GM19455 (cell line): ENCODE results near the gene FYTTD1.

Experiments used
- ATAC-seq: cut with Tn5 transposase; IDR thresholded peaks from one replicate; pipeline ENCODE4 v1.9.1; 2021; ENCODE audit not compliant: unreplicated experiment

FYTTD1 gene

GRCh38 chr3:197737319-197737649 is 12.4 kb upstream of the FYTTD1 start:
- ATAC-seq: no peak

DNA sequence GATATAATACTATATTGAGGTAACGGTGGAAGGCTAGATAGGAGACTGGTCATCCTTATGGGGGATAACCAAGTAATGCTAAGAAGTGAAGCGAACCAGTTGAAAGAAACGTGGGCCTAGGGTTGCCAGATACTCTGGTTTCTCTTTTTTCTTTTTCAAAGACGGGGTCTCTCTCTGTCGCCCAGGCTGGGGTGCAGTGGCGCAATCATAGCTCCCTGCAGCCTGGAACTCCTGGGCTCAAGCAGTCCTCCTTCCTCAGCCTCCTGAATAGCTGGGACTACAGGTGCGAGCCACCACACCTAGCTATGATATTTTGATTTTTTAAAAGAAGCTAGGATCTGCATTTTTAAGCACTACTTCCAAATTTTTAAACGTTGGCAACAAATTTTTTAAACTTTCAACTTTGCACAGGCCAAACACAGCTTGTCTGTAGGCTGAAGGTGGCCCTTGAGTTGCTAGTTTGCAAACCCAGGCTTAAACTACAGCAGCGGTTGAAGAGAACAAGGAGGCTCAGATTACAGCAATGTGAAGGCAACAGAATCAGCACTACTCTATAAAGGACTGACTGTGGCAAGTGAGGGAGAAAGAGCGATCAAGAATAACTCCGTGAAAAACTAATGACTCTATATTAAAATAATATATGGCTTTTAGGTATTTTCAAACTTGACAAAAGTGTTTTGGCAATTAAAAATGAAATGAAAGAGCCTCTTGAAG is 11.8 kb upstream of the FYTTD1 start:
- no peak for ATAC-seq

DNA sequence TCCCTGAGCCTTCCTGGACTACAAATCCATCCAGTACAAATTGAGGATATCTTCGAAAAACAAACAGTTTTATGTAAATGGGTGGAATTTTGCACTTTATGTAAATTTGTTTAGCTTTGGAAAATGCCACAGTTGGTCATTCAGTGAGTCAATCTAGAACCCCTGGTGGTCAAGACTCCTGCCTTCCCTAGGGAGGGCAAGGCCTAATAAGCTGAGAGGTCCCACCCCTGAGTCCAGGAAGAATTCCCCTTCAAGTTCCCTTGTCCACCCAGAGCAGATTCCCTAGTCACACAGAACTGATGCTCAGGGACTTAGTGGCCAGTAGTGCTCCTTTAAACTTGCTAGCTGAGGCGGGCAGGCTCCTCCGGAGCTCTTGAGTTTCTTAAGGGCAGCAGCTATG is 6.9 kb upstream of the FYTTD1 start:
- ATAC-seq: no peak

DNA sequence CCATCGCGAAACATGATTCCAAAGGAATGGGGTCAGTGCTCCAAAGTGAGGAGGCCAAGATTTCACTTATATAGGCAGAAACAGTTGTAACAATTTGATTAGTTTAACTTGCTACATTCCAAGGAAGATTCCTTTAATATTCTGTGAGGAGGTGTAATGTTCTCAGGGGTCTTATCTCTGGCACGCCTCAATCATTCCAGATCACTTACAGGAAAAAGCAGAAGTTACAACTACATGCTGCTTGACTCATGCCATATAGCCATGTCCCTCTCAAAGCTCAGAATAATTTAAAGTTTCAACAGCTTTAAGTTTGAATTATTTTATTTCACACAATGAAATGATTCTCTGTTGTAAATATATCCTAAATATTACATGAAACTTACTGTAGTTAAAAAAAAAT is 3.5 kb upstream of the FYTTD1 start:
- ATAC-seq: no peak

DNA sequence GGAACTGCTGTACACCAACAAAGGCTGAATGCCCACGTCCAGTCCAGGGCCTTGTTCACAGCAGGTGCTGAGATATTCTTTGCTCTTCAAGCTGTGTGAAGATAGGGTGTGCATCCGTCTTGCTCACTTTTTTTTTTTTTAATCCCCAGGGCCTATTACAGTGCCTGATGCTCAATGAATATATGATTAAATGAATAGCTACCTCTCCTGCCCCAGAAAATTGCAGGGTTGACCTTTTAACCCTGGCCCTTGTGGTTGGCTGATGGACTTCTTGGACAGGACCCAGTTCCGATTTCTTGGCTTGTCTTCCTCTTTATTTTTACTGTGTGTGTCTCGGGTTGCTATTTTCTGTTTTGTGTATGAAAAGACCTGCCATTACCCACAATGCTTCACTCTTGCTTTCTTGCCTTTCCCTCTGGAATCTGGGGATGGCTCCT is 2.9 kb upstream of the FYTTD1 start:
- ATAC-seq: no peak

- no peak for ATAC-seq
Observed at GRCh38 chr3:197748597-197749314, 927 bp upstream of the FYTTD1 start.

DNA sequence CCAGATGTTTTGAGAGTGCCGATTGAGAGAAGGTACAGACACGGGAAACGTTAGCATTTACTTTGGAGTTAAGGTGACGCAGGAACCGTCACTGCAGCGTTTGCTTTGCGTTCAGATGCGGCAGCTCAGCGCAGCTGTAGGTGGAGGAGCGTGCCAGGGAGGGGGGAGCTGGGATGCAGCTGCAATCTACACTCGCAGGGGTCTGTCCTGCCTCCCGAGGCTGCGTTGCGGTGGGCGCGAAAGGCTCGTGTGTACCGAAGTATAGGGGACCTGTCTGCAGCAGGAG is 425 bp upstream of the FYTTD1 start:
- ATAC-seq: peak; percentile 33

DNA sequence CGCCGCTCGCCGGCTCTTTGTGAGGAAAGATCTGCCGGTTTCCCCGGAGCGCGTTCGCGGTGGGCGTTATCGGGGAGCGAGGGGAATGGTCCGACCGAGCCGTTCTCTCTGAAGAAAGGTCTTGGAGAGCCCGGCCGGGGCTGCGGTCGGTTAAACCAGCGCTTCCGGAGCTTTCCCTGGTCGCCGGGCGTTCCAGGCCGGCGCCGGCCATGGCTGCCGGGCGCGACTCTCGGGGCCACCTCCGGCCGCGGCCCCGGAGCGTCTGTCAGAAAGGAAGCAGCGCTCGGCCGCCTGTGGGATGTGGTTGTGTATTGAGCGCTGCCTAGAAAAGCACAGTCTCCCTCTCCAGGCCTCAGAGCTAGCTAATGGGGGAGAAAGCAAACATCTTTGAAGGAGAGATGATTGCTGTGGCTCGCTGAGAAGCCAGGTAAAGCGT is 731 bp downstream of the FYTTD1 start:
- peak; percentile 43 for ATAC-seq

DNA sequence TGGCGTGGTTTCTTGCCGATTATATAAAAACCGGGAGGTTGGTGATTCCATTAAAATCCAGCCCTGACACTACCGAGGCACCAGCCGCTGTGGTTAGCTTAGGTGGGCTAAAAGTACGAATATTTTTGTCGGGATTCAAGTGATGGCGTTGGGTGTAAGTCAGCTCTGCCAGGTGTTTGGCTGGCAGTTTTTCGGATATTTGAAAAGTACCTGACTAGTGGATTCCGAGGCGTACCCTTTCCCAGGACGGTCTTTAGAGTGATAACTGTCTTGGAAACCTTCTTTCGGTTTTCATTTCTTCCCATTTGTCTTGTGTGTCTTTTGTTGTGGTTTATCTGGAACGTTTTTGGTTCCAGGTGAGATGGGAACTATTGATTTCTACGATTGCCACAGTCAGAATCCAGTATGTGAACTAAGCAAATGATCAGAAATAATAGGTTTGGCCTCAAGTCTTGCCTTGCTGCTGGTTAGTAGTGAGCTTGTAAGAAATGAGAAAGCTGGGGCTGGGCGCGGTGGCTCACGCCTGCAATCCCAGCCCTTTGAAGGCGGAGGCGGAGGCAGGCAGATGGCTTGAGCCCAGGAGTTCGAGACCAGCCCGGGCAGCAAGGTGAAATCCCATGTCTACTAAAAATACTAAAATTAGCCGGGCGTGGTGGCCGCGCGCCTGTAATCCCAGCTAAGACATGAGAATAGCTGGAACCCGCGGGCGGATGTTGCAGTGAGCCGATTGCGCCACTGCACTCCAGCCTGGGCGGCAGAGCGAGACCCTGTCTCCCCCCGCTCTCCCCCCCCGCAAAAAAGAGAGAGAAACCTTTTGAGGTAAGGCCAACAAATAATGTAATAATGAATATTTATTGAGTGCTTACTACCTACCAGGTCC is 1.4 kb downstream of the FYTTD1 start:
- ATAC-seq: no peak

GRCh38 chr3:197752107-197752506 is 2.4 kb downstream of the FYTTD1 start:
- no peak for ATAC-seq

GRCh38 chr3:197753263-197753662 is 3.6 kb downstream of the FYTTD1 start:
- ATAC-seq: no peak

- no peak for ATAC-seq
Observed at GRCh38 chr3:197756704-197757103, 7.0 kb downstream of the FYTTD1 start.

DNA sequence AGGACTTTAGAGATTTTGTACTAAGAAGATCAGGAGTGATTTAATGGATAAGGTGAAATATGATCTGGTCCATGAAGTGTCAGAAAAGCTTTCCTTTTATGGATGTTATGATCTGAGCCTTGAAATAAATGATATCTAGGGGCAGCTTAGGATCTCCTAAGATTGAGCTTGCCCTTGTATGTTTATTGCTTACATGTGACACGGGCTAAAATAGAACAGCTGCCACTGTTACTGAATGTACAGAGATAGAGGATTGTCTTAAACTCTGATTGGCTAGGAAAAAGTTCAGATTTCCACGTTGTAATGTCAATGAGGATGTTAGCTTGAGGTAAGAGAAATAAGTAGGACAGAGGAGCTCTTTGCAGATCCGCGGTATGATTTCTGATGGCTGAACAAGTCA is 8.8 kb downstream of the FYTTD1 start:
- ATAC-seq: no peak

DNA sequence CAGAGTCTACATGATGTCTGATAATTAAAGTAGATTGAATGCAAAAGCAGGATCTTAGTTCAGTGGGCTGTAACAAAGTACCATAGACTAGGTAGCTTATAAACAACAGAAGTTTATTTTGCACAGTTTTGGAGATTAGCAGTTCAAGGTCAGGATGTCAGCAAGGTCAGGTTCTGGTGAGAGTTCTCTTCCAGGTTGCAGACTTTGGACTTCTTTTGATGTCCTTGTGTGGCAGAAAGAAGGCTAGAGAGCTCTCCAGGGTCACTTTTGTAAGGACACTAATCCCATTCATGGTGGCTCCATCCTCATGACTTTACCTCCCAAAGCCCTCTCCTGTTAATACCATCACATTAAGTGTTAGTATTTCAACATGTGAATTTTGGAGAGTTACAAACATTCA is 12.1 kb downstream of the FYTTD1 start:
- ATAC-seq: no peak

DNA sequence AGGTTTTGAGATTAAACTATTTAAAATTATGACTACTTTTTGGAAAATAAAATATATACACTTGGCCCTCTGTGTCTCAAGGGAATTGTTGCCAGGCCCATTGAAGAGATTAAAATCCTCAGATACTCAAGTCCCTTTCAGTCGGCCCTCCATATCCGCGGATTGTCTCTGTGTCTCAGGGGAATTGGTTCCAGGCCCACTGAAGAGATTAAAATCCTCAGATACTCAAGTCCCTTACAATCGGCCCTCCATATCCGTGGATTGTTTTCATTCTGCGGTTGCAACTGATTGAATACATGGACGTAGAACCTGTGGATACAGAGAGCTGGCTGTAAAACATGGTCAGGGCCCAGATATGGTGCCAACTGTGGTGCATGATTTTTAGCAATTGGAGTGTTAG is 25.6 kb downstream of the FYTTD1 start:
- ATAC-seq: no peak

DNA sequence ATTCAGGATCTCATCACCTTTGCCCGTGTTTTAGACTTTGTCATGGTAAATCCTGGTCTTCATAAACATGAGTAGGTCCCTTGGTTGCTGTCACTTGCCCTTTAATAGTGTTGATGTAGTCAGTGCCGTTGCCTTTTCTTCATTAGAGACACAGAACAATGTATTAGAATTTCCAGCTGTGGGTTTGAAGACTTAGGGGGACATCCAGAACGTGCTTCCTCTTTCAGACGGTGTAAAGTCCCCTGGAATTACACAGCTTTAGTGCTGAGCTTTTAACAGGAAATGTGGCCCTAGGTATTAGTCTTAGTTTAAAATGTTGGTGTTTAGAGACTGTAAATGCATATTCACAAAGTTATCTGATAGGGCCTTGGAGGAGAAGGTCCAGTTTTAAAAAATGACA is 32.5 kb downstream of the FYTTD1 start:
- no peak for ATAC-seq

DNA sequence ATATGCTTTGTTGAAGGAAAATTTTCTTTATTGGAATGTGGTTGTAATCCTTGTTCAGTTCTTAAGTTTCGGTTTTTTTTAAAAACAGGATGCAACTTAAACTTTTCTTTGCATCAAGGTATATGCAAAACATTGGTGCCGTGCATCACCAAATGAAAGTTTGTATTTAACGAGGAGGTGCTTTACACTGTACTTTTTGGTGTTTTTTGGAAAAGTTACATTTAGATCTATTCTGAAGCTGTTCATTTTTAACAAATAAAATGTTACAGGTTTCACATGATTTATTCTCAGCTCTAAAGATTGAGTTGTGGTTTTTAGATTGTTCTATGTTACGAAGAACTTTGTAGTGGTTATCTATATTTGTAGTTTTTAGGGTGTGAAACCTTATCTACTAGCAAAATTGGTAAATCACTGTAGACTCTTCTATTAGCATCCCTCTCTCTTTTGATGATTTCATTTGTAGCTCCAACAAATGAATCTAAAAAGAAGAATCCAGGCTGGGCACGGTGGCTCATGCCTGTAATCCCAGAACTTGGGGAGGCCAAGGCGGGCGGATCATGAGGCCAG is 34.4 kb downstream of the FYTTD1 start:
- no peak for ATAC-seq

DNA sequence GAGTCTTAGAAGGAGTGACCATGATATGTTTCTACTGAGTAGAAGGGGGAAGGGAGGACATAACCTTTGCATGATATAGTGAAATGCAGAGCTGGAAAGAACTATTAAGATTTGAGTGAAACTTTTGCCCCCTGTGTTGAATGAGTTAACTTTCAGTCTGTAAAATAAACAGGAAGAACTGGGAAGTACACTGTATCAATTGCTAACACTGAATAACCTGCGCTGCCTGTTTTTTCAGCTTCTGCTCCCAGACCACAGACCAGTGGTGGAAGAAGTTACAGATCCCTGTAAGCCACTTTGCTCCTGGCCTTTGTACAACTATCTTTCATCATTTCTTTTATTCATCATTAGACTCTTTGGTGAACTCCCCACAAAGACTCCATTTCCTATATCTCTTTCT is 37.7 kb downstream of the FYTTD1 start:
- no peak for ATAC-seq

DNA sequence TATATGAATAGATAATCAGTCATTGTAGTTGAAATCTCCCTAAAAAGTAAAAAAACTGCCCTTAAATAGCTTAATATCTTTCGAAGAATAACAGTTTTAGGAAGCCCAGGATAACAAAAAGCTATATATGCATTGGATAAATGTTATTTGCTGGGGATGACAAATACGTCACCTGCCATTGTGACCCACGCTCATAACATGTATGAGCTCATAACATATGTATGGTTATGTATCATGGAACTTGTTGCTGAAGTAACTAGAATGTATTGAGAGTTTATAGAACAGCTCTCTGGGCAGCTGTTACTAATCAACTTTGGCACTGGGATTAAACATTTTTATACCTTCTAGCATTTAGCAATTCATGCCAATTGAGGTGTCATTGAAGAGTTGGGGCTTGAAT is 39.6 kb downstream of the FYTTD1 start:
- no peak for ATAC-seq

- no peak for ATAC-seq
Observed at GRCh38 chr3:197790033-197790432, 40.4 kb downstream of the FYTTD1 start.

GRCh38 chr3:197791113-197791891 is 41.6 kb downstream of the FYTTD1 start, which contains the start of gene LRCH3:
TSS of gene LRCH3 (plus strand) at chr3:197791254. CDS start at chr3:197791279, 25 bp downstream.
- ATAC-seq: peak; percentile 83
